ACHN (cell line): ENCODE measurements around the gene CDON.
"Not testable (repeated sequence)": the region's sequence is repeated elsewhere in the genome, so short reads cannot be mapped to it uniquely, and the experiment has no call there.

Source experiments
- DNase-seq: peaks from one replicate; pipeline ENCODE4 v3.0.0-alpha.2; 2015
- in situ Hi-C: cut with HindIII; loops from 2 replicates; pipeline ENCODE4 v1.10.0; 2017; ENCODE audit warnings: low sequenced_read_pairs, low pct_ligation_motif_present, low pct_unique_long_range_greater_than_20kb

The CDON gene

GRCh38 chr11:126053415-126054286 is 9.0 kb downstream of the CDON start:
- in situ Hi-C loops = no loop called here
- no peak for DNase-seq

GRCh38 chr11:126051117-126051516 is 11.5 kb downstream of the CDON start:
- DNase-seq = no peak
- in situ Hi-C loops = no loop called here

- in situ Hi-C loops = no loop called here
These were observed 13.5 kb downstream of the CDON start for GRCh38 chr11:126049159-126049558.

GRCh38 chr11:126048197-126048596 is 14.5 kb downstream of the CDON start:
- no peak for DNase-seq
- in situ Hi-C loops = no loop called here

More at GRCh38 chr11:126049159-126049558, 13.5 kb downstream of the CDON start:
- DNase-seq = no peak

GRCh38 chr11:126046570-126047195 is 16.0 kb downstream of the CDON start:
- no peak for DNase-seq
- in situ Hi-C loops = no loop called here

- DNase-seq = no peak
- in situ Hi-C loops = no loop called here
These were observed 23.0 kb downstream of the CDON start for GRCh38 chr11:126039485-126040271.

- no peak for DNase-seq
- in situ Hi-C loops = no loop called here
These were observed 26.9 kb downstream of the CDON start for GRCh38 chr11:126035718-126036117.

- no peak for DNase-seq
- in situ Hi-C loops = no loop called here
These were observed 27.7 kb downstream of the CDON start for GRCh38 chr11:126034933-126035425.

- DNase-seq = no peak
- in situ Hi-C loops = no loop called here
These were observed 28.4 kb downstream of the CDON start for GRCh38 chr11:126034039-126034932.

GRCh38 chr11:126032375-126032774 is 30.3 kb downstream of the CDON start:
- no peak for DNase-seq

GRCh38 chr11:126029805-126030204 is 32.9 kb downstream of the CDON start:
- DNase-seq = no peak

More at GRCh38 chr11:126032375-126032774, 30.3 kb downstream of the CDON start:
- in situ Hi-C loops = no loop called here

GRCh38 chr11:126029237-126029636 is 33.4 kb downstream of the CDON start:
- in situ Hi-C loops = no loop called here
- DNase-seq = no peak

More at GRCh38 chr11:126029805-126030204, 32.9 kb downstream of the CDON start:
- in situ Hi-C loops = no loop called here

- in situ Hi-C loops, DNase-seq: not testable (repeated sequence)
These were observed 34.1 kb downstream of the CDON start for GRCh38 chr11:126028534-126028933.

- in situ Hi-C loops = no loop called here
- DNase-seq = no peak
These were observed 36.1 kb downstream of the CDON start for GRCh38 chr11:126026579-126026978.

GRCh38 chr11:126025822-126026221 is 36.8 kb downstream of the CDON start:
- in situ Hi-C loops = no loop called here
- DNase-seq = no peak

- in situ Hi-C loops = no loop called here
- no peak for DNase-seq
These were observed 38.5 kb downstream of the CDON start for GRCh38 chr11:126024123-126024522.

- DNase-seq = no peak
These were observed 49.8 kb downstream of the CDON start for GRCh38 chr11:126012852-126013251.

GRCh38 chr11:126011754-126012153 is 50.9 kb downstream of the CDON start:
- in situ Hi-C loops = no loop called here

More at GRCh38 chr11:126012852-126013251, 49.8 kb downstream of the CDON start:
- in situ Hi-C loops = no loop called here

More at GRCh38 chr11:126011754-126012153, 50.9 kb downstream of the CDON start:
- no peak for DNase-seq
